ENCODE data around the gene RIC3.

- no peak for TF ChIP-seq CTCF (conservative IDR thresholded peaks at IDR 0.05 in 1 of 2, IDR thresholded peaks at IDR 0.05 in 1 of 2; ENCODE audit: low read depth in 1 of 2, low read length in 2 of 2)
- no peak for TF ChIP-seq EZH2 (IDR thresholded peaks at IDR 0.05; ENCODE audit: low read length, missing control alignments)
Measured at GRCh38 chr11:8091721-8092120, 77.1 kb downstream of the RIC3 start.
